HPDE6-E6E7 (cell line): ENCODE results near the gene PCNX3.

Experiments
- DNase-seq: peaks from one replicate; pipeline ENCODE4 v3.0.0; 2011; ENCODE audit warnings: missing footprints; ENCODE audit errors: extremely low spot score

Gene PCNX3

DNA sequence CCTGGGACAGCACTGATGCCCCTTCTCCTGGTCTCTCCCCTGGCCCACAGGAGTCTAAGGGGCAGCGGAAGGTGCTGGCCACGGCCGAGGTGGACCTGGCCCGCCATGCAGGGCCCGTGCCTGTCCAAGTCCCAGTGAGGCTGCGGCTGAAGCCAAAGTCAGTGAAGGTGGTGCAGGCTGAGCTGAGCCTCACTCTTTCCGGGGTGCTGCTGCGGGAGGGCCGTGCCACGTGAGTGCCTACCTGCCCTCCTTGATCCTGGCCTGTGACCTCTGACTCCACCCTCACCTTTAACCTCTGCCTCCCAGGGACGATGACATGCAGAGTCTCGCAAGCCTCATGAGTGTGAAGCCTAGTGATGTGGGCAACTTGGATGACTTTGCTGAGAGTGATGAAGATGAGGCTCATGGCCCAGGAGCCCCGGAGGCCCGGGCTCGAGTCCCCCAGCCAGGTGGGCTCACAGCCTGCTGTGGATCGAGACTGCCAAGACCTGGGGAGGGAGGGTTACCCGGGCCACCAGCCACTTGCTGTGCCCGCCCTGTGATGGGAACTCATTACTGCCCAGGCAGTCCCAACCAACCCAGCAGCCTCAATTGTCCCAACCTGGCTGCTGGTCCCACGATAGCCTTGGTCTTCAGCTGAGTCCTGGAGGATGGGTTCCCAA lies 35.4 kb upstream of the PCNX3 start:
- DNase-seq, result no peak

DNA sequence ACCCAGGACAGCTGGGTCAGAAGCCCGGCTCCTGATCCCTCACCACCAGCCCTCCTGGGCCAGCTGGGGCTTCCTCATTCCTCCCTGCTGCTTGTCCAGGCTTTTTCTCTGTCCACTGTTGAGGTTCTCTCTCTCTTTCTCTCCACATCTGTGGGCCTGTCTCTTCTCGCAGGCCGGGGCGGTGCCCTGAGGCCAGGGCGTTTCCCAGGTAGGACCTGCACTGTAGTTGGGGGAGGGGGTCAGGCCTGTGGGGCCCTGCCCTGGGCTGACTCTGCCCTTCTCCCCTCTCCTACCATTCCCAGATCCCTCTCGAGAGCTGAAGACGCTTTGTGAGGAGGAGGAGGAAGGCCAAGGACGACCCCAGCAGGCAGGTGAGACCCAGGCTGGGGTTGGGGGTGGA lies 34.8 kb upstream of the PCNX3 start:
- DNase-seq, result no peak

DNA sequence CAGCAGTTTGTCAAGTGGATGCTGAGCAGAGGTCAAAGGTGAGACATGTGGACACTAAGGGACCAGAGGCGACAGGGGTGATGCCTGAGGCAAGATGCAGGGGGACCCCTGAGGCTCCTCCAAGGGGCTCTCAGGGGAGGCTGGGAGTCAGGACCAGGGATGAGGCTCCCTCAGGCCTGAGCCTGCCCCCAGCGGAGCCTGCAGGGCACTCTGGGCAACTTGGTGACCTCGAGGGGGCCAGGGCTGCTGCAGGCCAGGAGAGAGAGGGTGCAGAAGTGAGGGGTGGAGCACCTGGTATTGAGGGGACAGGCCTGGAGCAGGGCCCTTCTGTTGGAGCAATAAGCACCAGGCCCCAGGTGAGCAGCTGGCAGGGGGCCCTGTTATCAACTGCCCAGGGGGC lies 33.6 kb upstream of the PCNX3 start:
- DNase-seq, result no peak

DNA sequence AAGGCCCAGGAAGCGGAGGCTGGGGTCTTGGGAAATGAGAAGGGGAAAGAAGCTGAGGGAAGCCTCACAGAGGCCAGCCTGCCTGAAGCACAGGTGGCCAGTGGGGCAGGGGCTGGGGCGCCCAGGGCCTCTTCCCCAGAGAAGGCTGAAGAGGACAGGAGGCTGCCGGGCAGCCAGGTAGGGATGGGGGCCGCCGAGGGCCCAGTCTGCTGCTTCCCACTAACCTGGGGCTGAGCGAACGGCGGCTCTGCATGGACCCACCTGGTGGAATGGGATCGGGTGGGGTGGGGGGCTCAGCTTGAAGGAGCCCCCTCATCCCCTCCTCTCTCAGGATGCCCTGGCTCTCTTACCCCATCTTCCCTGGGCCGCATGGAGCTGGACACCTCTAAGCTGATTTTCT lies 32.0 kb upstream of the PCNX3 start:
- DNase-seq, result no peak

DNA sequence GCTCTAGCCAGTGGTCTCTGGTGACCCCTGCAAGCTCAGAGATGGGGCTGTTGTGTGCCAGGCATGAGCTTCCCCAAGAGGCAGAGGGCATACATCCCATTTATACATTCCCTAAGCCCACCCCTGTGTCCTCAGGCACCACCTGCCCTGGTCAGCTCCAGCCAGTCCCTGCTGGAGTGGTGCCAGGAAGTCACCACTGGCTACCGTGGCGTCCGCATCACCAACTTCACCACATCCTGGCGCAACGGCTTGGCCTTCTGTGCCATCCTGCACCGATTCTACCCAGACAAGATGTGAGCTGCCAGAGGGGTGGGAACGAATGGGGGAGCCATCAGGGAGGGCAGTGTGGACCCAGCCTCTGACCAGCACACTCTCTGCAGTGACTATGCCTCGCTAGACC lies 31.5 kb upstream of the PCNX3 start:
- no peak for DNase-seq

DNA sequence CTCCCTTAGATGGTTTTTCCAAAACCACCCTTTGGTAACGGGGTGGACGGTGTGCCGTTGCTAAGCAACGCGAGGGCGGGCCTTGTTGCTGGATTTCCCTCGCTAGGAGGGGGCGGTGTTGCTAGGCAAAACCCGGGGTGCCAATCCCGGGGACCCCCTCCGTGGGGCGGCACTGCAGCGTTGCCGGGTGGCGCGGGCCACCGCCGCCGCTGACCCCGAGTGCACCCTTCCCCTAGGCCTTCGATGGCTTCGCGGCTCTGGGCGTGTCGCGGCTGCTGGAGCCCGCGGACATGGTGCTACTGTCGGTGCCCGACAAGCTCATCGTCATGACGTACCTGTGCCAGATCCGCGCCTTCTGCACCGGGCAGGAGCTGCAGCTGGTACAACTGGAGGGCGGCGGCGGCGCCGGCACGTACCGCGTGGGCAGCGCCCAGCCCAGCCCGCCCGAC lies 30.8 kb upstream of the PCNX3 start:
- no peak for DNase-seq

DNA sequence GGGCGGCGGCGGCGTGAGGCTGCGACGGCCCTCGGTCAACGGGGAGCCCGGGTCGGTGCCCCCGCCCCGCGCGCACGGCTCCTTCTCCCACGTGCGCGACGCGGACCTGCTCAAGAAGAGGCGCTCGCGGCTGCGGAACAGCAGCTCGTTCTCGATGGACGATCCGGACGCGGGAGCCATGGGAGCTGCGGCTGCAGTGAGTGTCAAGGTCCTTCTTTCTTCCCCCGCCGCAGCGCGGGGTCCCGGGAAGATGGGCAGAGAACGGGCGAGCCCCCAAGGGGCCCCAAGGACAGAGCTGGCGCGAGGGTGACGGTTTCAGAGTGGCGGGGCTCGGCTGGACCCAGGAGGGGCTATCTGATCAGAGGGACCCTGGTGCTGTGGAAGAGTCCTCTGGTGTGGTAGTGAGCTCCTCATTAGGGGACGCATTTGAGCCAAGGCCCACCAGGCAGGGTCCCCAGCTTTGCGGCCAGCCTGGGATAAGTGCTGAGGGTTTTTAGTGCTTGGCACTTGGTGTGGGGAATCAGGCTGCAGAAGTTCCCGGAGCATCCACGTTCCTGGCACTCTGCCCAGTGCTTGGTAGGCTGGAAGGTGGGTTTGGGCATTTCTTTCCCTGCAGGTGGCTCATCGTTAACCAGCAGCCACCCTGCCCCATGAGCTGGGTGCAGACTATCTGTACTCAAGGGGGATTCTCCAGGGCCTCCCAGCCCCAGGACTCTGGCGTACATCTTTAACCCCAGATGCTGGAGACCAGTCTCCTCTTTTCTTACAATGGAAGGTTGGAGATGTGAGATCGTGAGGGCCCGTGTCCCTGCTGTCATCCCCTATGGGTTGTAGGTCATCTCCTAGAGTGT lies 30.0 kb upstream of the PCNX3 start:
- DNase-seq, result no peak

DNA sequence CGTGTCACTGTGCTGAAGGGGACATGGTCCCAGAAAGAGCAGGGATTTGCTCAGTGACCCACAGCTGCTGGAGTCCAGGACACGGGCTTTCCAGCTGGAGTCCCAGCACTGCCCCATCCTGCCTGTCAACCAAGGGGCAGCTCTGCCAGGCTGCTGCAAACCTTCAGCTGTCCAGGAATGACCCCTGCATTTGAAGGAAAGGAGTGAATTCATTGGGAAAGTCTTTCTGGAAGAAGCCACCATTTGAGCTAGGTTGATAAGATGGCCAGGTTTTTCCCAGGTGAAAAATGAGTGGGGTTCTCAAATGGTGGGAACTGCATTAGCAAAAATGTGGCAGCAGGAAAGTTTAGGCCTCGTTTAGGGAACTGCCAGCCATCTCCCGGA lies 29.3 kb upstream of the PCNX3 start:
- no peak for DNase-seq

DNA sequence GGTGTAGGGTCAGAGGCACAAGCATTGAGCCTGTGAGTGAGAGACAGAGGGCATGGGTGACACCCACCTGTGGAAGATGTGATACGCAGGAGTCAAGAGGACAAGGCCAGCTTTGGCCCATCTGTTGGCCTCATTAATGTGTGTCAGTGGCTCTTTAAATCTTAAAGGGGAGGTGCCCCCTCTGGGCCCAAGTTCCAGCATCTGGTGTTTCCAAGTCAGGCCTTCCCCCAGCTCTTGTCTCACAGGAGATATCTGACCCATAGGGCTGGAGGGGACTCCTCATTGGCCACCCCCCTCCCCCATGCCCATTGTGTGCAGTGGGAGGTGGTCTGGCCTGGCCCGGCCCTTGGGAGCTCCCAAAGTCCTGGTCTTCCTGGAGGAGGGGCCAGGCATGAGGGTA lies 28.9 kb upstream of the PCNX3 start:
- no peak for DNase-seq

DNA sequence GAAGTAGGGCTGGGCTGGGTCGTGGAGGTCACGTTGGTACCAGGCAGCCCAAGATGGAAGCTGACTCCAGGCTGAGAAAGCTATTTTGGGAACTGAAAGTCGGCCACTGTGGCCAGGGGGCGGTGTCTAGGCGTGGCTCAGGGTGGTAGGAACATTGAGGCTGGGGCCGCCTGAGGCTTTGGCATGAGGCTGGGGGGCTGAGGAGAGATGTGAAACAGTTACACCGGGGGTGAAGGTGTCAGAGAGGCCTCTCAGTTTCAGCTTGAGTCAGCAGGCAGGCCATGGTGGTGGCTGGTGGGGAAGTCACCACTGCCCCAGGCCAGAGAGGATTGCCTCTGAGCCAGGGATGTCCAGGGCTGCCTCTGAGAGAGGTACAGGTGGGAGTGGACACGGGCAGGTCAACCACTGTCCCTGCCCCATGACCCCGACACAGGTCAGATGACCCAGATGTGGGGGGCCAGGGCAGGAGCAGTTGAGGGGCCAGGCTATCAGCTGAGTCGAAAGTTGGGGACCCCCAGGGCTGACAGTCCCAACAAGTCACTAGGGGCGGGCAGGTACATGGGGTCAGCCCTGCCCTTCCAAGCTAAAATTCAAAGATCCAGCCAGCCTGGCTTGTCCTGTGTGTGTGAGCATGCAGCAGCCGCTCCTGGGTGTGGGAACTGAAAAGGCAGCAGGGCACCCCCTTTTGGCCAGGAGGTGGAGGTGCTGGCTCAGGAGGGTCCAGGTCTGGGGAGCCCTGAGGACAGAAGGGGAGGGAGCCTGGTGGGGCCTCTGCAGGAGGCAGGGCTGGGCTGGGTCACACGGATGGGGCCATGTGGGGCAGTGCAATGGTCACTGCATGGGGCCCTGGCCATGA lies 27.1 kb upstream of the PCNX3 start:
- no peak for DNase-seq

DNA sequence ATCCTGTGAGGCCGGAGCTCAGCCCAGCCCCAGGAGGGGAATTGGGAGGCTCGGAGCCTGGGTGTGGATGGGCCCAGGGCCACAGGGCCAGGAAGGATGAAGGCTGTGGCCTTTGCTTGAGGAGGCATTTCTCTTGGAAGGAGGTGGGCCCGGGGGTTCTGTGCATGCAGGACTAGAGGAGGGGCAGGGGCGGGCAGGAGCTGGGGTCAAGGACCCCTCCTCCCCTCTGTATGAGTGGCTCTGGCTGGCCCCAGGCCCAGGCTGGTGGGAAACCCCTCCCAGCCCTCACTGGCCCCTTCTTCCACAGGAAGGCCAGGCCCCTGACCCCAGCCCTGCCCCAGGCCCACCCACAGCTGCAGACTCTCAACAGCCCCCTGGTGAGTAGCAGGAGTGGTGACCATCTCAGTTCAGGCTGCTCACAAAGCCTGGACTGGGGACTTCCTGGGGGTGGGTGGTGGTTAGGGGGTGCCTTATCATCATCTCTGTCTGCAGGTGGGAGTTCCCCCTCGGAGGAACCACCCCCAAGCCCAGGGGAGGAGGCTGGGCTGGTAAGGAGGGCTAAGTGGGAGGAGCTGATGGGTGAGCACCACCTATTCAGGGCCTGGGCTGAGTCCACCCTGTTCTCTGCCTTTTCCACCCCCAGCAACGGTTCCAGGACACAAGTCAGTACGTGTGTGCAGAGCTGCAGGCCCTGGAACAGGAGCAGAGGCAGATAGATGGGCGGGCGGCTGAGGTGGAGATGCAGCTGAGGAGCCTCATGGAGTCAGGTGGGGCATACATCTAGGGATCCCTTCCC lies 25.9 kb upstream of the PCNX3 start:
- DNase-seq, result no peak

DNA sequence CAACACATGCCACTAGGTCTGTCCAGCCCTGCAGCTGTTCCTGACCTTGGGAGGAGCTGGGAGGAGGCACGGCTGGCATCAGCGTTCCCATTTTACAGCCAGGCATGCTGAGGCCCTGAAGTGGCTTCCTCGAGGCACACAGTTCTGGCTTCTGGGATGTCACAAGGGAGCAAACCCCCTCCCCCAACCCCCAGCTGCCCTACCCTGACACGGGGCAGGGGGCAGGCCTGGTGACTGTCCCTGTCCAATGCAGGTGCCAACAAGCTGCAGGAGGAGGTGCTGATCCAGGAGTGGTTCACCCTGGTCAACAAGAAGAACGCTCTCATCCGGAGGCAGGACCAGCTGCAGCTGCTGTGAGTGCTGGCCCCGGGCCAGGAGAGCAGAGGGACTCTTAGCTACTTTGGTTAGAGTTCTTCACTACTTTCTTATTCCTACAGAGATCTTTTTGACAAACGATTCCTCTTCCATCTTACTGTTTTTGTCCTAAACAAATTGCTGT lies 25.3 kb upstream of the PCNX3 start:
- DNase-seq, result no peak

DNA sequence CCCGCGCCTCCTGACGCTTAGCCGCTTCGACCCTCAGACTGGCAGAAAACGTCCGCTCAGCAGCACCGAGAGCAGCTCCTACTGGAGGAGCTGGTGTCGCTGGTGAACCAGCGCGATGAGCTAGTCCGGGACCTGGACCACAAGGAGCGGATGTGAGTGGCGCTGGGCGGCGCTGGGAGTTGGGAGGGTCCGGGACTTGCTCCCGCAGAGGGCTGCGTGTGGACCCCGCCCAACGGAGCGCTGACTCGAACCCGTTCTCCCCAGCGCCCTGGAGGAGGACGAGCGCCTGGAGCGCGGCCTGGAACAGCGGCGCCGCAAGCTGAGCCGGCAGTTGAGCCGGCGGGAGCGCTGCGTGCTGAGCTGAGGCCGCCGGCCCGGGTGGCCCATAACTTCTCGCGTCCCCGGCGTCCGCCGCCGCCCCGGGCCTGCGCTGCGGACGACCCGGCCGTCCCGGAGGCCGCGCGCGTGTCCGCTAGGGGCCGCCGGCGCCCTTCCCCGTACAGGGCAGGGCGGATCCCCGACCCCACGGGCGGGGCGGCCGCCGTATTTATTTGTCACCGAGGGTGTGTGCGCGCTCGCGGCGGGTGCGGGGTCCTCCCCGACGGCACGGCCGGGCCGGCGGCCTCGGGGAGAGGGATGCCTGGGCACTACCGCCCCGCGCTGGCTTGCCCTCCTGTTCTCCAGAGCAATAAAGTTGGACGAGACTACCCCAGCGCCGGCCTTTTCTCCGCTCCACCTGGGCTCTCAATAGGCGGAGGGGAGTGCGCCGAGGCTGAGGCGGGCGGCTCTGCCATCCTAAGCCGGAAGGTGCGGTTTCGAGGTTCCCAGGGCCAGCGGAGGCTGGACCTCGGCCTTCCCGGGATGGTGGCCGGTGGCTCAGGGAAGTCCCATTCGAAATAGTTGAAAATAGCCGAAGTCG lies 23.4 kb upstream of the PCNX3 start:
- no peak for DNase-seq

DNA sequence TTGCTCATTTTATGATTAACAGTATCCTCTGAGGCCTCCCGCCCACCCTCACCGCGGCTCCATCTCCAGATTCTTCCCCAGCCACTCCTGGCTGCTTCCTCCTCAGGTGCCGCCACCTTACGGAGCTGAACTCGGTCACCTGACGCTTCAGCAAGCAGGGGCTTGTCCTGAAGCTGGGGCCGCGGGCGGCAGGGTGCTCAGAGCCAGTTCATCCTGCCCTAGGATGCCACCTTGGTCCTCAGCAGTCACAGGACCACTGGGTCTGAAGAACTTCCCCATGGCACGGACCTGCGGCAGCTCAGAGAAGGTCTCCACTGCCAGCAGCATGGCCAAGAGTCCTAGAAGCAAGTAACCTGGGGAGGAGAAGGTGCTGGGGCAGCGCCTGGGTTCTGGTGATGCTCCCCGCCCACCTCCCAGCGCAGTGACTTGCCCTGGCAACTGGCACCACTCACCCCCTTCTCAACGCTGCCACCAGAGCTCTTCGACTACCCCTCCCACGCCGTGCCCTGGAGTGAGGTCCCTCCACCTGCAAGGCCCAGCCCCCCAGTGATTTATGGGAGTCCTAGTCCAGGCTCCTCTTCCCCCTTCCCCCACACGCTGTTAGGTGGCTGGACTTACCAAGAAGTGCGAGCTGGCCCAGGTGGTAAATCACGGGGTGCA lies 22.6 kb upstream of the PCNX3 start:
- peak; percentile 87 for DNase-seq

DNA sequence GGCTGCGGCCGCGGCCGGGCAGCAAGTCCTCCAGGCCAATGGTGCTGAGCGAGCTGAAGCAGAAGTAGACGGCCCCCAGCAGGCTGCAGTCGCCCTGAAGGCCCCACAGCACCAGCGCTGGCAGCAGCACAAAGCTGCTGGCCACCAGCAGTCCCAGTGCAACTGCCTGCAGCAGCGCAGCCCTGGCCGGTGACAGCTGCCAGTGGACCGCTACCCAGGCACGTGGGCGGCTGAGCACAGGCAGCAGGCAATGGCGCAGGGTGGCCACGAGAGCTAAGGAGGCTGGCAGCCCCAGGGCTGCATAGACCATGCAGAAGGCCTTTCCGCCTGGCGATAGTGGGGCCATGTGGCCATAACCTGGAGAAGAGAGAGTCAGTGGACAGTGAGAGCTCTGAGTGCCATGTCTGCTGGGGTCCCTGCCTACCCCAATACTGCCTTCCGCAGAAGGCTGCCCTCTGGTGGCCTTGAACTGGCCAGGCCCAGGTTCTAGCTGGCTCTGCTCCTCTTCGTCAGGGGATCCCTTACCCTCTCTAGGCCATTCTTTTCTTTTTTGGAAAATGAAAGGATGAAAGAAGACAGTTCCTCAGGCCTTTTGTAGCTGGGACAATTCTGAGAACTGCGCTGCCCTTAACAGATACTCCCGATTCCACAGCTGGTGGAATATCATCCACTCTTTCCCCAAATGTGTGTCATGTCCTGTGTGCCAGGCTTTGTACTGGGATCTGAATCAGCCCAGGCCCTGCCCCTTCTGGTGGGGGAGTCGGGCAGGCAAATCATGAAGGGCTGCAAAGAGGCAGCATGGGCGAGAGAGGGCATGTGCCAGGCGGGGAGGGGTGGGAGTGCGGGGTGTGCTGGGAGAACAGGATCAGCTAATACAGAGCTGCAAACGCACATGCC lies 21.8 kb upstream of the PCNX3 start:
- DNase-seq, result no peak

DNA sequence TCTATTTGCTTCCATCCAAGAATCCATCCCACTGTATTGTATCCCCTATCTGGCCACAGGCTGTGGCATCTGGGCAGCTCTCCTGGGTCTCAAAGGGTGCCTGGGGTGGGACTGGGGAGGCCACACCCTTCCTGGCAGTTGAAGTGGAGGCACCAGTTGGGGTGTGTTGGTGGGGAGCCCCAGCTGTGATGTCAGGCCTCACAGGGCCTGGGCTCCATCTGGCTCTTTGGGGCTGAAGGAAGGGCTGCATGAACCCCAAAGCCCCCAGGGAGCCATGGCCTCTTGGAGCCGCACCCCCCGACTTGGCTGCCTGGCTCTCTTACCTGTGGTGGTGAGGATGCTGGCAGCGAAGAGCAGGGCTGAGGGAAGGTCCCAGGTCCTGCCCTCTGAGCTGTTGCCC lies 20.4 kb upstream of the PCNX3 start:
- DNase-seq, result no peak

DNA sequence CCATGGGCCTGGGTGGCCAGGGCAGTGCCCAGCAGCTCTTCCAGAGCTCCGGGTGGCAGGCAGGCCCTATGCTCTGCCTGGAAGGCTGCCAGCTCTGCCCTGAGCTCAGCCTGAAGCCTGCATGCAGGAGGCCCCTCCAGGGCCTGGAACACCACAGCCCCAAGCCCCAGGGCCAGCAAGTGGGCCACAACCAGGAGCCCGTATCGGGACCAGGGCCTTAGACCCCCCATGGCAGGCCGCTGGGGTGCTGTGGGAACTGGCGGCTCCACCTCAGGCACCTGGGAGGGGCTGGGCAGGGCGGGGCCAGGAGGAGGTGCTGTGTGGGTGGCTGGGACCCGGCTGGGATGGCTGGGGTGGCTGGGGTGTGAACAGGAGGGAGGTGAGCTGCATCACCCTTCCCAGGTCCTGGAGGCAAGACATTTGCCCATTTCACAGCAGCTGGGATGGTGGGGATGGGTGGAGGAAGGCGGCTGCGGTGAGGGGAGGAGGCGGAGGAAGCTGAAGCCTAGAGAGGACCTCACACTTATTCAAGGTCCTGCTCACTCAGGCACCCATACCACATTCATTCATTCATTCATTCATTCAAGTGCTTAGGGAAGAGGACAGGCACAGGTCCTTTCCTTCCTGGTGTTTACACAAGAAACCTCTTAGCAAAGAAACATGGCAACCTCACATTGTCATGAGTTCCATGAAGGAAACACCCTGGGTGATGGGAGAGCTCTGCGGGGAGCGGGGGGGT lies 19.9 kb upstream of the PCNX3 start, which contains the start of gene KCNK7:
TSS of gene KCNK7 (minus strand) at position 258 of the 739 bp plus-strand sequence. CDS start at position 230, 28 bp downstream.
- DNase-seq, result no peak

DNA sequence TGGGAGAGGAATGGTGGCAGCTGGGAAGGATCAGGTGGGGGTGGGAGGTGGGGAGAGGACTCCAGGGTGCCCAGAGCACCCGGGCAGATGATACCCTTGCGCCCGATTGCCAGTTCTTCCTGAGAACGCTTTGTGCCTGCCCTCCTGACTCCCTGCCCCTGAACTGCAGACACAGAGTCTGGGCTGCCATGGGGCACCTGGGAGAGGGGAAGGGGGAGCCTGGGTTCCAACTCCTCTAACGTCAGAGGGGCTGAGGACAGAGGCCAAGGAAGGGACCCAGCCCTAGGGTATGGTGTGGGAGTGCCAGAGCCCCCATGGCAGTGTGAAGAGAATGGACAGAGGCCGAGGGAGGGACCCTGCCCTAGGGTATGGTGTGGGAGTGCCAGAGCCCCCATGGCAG lies 19.1 kb upstream of the PCNX3 start:
- DNase-seq, result no peak
